T-helper 1 cell treated with Interleukin-12 subunit alpha and Interleukin-12 subunit beta and Interleukin-4 antibody, amounts not matched to agents 30 μg/mL and 1 μg/mL, for 36 hours (primary cell): ENCODE measurements around the gene CSMD2.

Source experiments
- H3K27ac Mint-ChIP-seq: one replicate; pipeline ENCODE4 v1.8.0; 2021; ENCODE audit warnings: mild to moderate bottlenecking, mixed read lengths
- H3K27me3 Mint-ChIP-seq: one replicate; pipeline ENCODE4 v1.8.0; 2021; ENCODE audit warnings: low read depth, mixed read lengths
- H3K36me3 Mint-ChIP-seq: one replicate; pipeline ENCODE4 v1.8.0; 2021; ENCODE audit warnings: low read depth, mixed read lengths
- H3K4me1 Mint-ChIP-seq: one replicate; pipeline ENCODE4 v1.8.0; 2021; ENCODE audit warnings: low read depth, mixed read lengths
- H3K4me3 Mint-ChIP-seq: one replicate; pipeline ENCODE4 v1.8.0; 2021; ENCODE audit warnings: mild to moderate bottlenecking, moderate library complexity, mixed read lengths
- H3K9me3 Mint-ChIP-seq: one replicate; pipeline ENCODE4 v1.8.0; 2021; ENCODE audit warnings: mixed read lengths

CSMD2 gene

DNA sequence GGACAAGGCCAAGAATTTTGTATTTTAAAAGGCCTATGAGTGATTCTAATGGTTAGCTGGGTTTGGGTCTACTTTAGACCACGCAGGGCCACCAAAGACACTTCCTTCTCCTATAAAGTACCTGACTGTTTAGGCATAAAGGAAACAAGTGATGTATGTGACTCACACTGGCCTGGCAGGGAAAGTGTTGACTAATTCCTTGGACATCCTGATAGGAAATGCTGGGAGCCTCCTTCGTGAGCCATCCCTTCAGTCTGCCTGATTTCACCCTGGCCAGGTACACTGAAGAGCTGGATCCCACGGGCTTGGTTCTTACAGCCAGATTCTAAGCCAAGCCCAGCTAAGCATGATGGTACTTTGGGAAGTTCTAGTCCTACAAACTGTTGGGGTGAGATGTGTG lies 401.6 kb downstream of the CSMD2 start:
- H3K27me3 Mint-ChIP-seq, result no peaks in the 10 kb centered on the region
- no peaks in the 10 kb centered on the region for H3K9me3 Mint-ChIP-seq
- H3K4me3 Mint-ChIP-seq, result no peak overlapping the region
- no peak overlapping the region for H3K27ac Mint-ChIP-seq
- H3K36me3 Mint-ChIP-seq, result no peaks in the 10 kb centered on the region
- no peaks in the 10 kb centered on the region for H3K4me1 Mint-ChIP-seq

DNA sequence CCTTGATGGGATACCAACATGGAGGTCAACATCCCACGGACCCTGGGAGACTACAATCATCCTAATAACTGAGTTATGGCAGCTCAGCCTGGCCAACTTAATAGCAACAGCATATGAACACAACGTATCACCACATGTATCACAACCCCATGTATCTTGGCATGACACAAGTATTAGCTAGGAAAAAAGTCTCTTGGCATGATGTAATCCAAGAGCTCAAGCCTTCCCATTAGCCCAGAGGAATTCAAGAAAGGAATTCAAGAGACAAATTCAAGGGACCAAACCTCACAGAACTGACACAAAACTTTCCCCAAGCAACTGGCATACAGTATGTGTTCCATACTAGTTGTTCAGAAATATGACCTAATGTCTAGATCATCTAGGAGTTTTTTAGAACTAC lies 402.1 kb downstream of the CSMD2 start:
- H3K36me3 Mint-ChIP-seq, result no peaks in the 10 kb centered on the region
- H3K9me3 Mint-ChIP-seq, result no peaks in the 10 kb centered on the region
- H3K4me1 Mint-ChIP-seq, result no peaks in the 10 kb centered on the region

DNA sequence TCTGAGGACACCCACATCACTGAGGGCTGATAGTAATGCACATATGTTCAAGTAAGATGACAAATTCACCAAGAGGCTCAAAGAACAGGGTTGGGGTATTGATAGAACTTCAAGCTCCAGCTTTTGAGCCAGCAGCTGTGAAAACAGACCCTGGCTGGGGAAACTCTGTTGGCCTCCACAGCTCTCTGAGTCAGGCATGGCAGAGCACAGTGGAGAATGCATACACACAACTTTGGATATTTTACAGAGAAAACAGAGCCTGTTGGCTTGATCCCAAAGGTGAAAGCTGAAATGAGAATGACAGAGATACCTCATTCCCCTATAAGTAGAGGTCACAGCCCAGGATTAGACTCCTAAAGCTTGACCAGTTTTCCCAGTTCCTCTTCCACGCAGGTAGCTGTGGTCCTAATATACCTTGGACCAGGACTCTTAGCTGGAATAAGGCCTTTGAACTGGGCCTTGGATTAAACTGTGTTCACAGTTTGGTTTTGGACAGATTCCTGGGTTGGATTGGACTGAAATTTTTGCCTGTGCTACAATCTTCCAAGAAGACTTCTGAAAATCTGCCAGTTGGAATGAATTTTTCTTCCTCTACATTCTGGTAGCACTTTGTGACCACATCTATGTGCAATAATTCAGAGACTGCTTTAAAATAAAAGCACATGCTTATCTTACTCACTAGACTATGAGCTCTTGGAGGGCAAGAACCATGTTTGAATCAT lies 402.8 kb downstream of the CSMD2 start:
- no peak overlapping the region for H3K27ac Mint-ChIP-seq
- H3K27me3 Mint-ChIP-seq, result no peaks in the 10 kb centered on the region
- H3K36me3 Mint-ChIP-seq, result no peaks in the 10 kb centered on the region
- no peak overlapping the region for H3K4me3 Mint-ChIP-seq
- peaks cover 5% of the 10 kb centered on the region for H3K9me3 Mint-ChIP-seq
- H3K4me1 Mint-ChIP-seq, result no peaks in the 10 kb centered on the region

More for the DNA sequence above, 402.1 kb downstream of the CSMD2 start:
- Mint-ChIP-seq H3K4me3 (no peak overlapping the region), H3K27me3 (no peaks in the 10 kb centered on the region), H3K27ac (no peak overlapping the region)

DNA sequence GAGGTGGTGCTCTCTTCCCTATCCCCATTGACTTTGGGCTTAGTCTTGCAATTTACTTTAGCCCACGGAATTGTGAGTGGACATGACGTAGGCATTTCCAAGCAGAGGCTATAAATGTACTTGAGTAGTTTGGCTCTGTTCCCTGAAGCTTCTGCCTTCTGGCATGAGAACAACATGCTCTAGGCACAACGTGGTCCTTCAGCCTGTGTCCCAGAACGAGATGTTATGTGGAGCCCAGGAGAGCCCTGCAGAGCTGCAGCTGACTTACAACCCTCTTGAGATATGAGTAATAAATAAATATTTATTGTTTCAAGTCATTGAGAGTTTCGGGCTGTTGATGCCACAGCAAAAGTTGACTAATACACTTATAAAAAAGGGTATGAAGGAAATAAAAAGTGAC lies 406.3 kb downstream of the CSMD2 start:
- Mint-ChIP-seq H3K27ac (no peak overlapping the region), H3K4me3 (no peak overlapping the region), H3K4me1 (no peaks in the 10 kb centered on the region), H3K36me3 (no peaks in the 10 kb centered on the region), H3K9me3 (peaks cover 9% of the 10 kb centered on the region), H3K27me3 (no peaks in the 10 kb centered on the region)

DNA sequence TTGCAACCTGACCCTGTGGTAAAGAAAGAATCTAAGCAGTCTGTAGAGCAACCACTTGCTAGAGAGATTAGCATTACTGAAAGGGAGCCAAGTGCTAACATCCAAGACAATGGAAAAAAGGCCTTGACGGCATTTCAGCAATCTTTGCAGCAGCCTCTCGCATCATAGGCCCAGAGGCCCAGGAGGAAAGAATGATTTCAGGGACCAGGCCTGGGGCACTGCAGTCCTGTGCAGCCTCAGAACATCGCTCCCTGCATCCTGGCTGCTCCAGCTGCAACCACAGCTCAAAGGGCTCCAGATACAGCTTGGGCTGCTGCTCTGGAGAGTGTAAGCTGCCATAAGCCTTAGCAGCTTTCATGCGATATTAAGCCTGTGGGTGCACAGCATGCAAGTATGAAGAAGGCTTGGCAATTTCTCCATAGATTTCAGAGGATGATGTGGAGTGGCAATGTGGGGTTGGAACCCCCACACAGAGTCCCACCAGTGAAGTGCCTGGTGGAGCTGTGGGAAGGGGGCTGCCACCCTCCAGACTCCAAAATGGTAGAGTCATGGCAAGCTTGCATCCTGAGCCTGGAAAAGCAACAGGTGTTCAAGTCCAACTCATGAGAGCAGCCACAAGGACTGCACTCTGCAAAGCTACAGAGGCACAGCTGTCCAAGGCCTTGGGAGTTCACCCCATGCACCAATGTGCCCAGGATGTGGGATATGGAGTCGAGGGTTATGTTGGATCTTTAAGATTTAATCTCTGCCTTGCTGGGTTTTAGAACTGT lies 411.8 kb downstream of the CSMD2 start:
- Mint-ChIP-seq H3K4me3 (no peak overlapping the region), H3K9me3 (peaks cover 9% of the 10 kb centered on the region), H3K36me3 (no peaks in the 10 kb centered on the region), H3K27ac (no peak overlapping the region), H3K27me3 (no peaks in the 10 kb centered on the region), H3K4me1 (no peaks in the 10 kb centered on the region)

DNA sequence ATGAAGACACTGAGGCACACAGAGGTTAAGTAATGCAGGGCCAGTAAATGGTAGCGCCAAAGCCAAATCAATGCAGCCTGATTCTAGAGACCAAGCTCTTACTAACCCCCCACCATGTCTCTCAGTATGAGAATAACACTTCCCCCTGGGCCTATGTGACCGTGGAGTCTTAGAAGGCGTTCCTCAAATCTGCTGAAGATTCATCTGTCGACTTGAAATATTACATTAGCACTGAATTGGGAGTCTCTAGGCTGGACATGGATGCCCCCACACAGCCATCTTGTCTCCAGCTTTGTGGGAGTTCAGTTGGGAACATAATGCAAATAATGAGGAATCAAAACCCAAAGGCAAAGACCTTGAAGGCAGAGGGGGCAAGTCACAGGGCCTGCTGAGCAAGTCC lies 419.1 kb downstream of the CSMD2 start:
- Mint-ChIP-seq H3K27me3 (no peaks in the 10 kb centered on the region), H3K36me3 (no peaks in the 10 kb centered on the region), H3K4me3 (no peak overlapping the region), H3K4me1 (no peaks in the 10 kb centered on the region), H3K9me3 (no peaks in the 10 kb centered on the region), H3K27ac (no peak overlapping the region)

DNA sequence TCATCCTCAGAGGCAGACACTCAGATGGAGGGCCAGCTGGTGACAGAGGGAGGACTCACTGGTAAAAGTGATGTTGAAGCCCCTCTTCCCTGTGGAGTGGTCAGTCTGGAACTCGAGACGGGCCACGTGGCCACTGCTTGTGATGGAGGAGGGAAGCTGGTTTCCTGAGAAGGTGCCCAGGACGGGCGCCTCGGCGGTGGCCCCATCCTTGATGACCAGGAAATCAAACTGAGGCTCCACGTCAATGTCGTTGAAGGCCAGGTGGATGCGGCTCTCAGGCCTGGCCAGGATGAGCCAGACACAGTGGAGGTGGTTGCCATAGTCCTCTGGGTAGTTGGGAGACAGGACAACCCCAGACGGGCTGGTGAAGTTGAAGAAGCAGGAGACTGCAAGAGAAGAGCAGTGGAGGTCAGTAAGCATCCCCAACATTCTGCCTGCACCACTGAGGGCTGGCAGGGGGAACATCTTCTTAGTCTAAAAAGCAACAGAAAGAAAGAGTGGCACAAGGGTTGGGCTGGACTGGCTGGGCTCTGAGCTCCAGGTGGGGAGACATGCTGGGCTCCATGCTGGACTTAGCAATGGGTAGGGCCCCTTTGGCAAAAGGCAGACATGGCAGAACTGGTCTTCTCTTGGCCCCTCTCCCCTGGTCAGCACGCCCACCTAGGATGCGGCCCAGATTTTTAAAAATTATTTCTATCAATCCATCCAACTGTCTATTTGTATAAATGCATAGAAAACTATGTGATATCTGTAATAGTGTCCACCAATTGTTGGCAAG lies 421.6 kb downstream of the CSMD2 start:
- Mint-ChIP-seq H3K9me3 (no peaks in the 10 kb centered on the region), H3K27me3 (no peaks in the 10 kb centered on the region), H3K27ac (no peak overlapping the region), H3K36me3 (no peaks in the 10 kb centered on the region), H3K4me1 (no peaks in the 10 kb centered on the region), H3K4me3 (no peak overlapping the region)

DNA sequence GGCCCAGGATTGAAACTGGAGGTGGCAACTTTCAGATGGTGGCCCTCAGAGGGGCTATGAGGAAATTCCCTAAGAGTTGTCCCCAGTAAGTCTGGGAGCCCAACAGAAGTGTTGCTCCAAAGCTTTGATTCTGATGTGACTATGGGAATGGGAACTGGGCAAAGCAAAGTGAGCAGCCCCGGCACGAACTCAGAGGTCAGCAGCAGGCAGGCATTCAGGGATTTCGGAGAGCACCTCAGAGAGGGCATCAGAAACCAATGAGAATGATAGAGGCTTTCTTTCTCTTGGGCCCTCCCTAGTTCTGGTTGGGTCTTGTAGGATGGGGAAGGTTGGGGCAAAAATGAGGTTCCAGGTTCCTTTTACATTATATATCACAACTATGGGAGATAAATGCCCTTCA lies 422.4 kb downstream of the CSMD2 start:
- no peak overlapping the region for H3K27ac Mint-ChIP-seq
- no peaks in the 10 kb centered on the region for H3K9me3 Mint-ChIP-seq
- no peaks in the 10 kb centered on the region for H3K27me3 Mint-ChIP-seq
- H3K36me3 Mint-ChIP-seq, result no peaks in the 10 kb centered on the region
- H3K4me3 Mint-ChIP-seq, result no peak overlapping the region
- no peaks in the 10 kb centered on the region for H3K4me1 Mint-ChIP-seq

DNA sequence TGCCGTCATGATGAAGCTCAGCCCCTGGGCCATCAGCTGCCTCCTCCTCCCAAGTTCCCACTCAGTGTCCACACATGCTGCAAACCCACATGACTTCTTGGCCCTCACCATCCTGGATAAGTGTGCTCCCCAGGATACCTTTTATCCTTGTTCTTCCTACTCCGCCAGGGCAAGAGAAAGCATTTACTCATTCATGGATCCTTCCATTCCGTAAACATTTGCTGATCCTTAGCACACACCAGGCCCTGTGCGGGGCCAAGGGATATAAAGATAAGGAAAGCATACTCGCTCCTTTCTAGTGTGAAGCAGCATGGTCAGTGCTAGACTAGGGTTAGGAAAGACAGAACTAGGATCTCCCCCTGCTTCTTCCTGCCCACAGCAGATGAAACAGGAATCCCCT lies 423.3 kb downstream of the CSMD2 start:
- no peaks in the 10 kb centered on the region for H3K27me3 Mint-ChIP-seq

DNA sequence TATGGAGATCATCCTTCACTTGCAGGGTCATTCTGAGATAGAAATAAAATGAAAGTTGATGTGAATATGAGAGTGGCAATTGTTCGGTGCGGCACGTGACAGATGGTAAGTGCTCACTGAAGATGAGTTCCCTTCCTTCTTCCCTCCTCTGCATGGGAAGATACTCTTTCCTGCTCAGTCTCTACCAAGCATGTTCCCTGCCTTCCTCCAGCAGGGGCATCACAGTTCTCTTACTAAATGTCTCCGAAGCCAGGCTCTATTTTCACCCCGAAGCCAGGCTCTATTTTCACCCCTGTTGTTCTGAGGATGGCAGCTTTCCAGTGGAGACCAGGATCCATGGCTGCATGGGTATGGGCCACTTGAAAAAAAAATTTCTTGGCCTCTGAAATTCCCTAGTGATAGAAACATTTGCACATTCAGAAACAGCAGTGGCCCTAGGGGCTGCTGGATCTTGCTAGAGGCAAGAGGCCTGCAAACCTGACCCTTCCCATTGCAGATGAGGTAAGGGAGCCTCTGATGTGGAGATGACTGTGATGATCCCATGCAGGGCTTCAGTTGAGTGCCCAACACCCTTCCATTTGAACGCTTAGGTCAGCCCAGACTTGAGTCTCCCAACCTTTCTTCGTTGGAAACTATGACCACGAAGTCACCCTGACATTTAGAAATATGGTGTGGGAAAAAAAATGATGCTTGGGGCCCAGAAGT lies 424.8 kb downstream of the CSMD2 start:
- Mint-ChIP-seq H3K4me3 (no peak overlapping the region), H3K9me3 (no peaks in the 10 kb centered on the region), H3K27ac (no peak overlapping the region), H3K4me1 (no peaks in the 10 kb centered on the region), H3K36me3 (no peaks in the 10 kb centered on the region), H3K27me3 (no peaks in the 10 kb centered on the region)

More for the DNA sequence above, 423.3 kb downstream of the CSMD2 start:
- Mint-ChIP-seq H3K4me3 (no peak overlapping the region), H3K9me3 (no peaks in the 10 kb centered on the region), H3K27ac (no peak overlapping the region), H3K36me3 (no peaks in the 10 kb centered on the region), H3K4me1 (no peaks in the 10 kb centered on the region)

DNA sequence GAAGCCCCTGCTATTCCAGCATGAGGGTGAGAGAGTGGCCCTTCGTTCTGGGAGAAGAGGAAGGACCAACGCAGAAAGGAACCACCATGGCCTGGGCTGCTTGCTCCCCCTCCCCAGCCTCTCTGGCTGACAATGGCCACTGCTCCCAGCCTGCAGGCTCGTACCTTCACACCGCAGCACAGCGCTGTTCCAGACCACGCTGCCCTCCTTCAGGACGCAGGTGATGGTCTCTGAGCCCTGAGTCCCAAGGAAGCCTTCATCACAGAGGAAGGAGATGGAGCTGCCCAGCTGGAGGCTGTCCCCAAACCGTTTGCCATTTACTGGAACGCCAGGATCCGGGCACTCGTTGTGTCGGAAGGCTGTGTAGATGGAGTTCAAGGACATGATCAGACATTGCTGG lies 426.1 kb downstream of the CSMD2 start:
- Mint-ChIP-seq H3K4me1 (no peaks in the 10 kb centered on the region), H3K36me3 (no peaks in the 10 kb centered on the region), H3K27me3 (no peaks in the 10 kb centered on the region), H3K4me3 (no peak overlapping the region), H3K27ac (no peak overlapping the region), H3K9me3 (no peaks in the 10 kb centered on the region)

DNA sequence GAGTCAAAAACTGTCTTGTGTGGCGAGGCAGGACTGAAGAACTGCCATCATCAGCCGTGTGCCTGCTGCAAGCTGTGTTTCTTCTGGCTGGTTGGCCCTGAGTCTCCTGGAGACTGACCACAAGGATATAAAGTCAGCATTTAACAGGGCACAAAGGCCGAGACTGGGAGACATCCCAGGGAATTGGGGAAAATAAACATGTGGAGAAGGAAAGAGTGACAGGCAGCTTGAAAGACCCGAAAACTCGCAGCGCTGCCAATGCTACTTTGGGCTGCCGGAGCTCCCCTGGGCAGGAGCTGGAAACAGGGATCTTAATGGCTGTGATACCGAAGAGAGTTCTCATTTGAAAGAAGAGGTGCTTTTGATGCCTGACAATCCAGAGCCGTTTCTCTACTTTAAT lies 426.5 kb downstream of the CSMD2 start:
- Mint-ChIP-seq H3K27me3 (no peaks in the 10 kb centered on the region), H3K4me3 (no peak overlapping the region), H3K9me3 (no peaks in the 10 kb centered on the region), H3K36me3 (no peaks in the 10 kb centered on the region), H3K27ac (no peak overlapping the region), H3K4me1 (no peaks in the 10 kb centered on the region)

DNA sequence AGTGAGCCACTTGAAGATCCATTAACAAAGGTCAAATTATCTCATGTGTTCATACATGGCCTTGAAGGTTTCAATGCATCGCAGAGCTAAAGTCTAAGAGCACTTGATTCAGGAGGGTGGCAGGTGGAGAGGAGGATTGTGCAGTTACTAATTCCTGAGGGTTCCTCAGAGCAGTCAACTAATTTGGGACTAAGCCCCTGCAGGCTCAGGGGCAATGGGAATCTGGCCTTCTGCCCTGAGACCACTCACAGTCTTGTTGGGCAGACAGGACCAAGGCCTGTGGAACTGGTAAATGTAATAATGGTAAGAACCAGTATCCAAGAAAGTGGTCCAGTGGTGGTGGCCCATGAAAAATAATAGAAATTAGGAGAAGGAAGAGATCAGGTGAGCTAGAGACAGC lies 428.5 kb downstream of the CSMD2 start:
- no peaks in the 10 kb centered on the region for H3K9me3 Mint-ChIP-seq
- no peaks in the 10 kb centered on the region for H3K27me3 Mint-ChIP-seq
- H3K4me1 Mint-ChIP-seq, result no peaks in the 10 kb centered on the region
- H3K4me3 Mint-ChIP-seq, result no peak overlapping the region
- no peak overlapping the region for H3K27ac Mint-ChIP-seq
- H3K36me3 Mint-ChIP-seq, result no peaks in the 10 kb centered on the region

DNA sequence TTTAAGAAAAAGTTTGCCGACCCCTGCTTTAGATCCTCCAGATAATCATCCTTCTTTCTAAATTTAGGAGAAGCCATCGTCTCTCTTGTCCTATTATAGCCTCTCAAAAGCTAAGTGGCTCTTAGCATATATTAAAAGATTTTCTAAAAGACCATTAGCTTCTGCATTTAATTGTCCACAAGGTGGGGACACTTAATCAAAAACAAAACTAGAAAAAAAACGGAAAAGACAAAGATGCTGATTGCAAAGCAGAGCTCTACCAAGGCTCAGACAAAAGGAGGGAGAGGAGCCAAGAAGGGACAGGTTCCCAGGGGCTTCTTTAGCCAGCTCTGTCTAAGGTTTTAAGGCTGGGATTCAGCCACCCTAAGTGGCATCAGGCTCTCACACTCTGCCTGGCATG lies 429.4 kb downstream of the CSMD2 start:
- no peaks in the 10 kb centered on the region for H3K36me3 Mint-ChIP-seq
- no peak overlapping the region for H3K27ac Mint-ChIP-seq
- H3K9me3 Mint-ChIP-seq, result no peaks in the 10 kb centered on the region
- H3K4me1 Mint-ChIP-seq, result no peaks in the 10 kb centered on the region
- H3K27me3 Mint-ChIP-seq, result peaks cover under 1% of the 10 kb centered on the region
- no peak overlapping the region for H3K4me3 Mint-ChIP-seq
